ENCODE data around the gene SMC1A.

DNA sequence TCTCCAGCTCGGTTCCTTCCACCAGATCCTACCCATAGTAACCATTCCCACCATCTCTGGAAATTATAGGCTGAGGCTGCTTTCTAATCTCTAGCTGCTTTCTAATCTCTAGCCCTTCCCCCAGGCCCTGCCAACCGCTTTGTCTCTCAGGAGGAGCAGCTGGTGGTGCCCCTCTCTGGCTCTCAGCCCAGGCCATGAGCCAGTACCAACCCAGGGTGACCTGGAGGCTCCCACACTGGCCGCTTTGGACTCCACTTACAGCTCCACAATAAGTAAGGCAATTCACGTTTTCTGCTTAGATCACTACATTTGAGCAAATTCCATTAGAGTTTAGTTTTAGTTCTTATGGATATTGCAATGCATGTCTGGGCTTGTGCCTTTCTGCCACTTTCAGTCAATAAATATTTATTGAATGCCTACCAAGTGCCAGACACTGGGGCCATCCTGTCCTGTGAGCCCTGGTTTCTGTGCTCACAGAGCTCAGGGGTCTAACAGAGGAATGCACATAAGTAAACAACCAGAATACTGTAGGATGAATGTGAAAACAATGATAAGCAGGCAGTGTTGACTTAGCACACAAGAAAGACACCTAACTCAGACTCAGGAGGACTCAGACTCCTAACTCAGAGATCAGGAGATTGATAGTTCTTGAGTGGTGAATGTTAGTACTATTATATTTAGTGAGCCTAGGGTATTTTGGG, 38.9 kb downstream of the SMC1A start:
- no peak for TF ChIP-seq BACH2 (CRISPR knock-in tag; IDR thresholded peaks at IDR 0.05; ENCODE audit: borderline replicate concordance)
- TF ChIP-seq, protein P1, sequence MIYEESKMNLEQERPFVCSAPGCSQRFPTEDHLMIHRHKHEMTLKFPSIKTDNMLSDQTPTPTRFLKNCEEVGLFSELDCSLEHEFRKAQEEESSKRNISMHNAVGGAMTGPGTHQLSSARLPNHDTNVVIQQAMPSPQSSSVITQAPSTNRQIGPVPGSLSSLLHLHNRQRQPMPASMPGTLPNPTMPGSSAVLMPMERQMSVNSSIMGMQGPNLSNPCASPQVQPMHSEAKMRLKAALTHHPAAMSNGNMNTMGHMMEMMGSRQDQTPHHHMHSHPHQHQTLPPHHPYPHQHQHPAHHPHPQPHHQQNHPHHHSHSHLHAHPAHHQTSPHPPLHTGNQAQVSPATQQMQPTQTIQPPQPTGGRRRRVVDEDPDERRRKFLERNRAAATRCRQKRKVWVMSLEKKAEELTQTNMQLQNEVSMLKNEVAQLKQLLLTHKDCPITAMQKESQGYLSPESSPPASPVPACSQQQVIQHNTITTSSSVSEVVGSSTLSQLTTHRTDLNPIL (CRISPR knock-in tag; IDR thresholded peaks at IDR 0.05; ENCODE audit: low read depth): no peak

Measured in SK-N-SH treated with all-trans-retinoic acid at 6 μM for 48 hours (cell line).